Measurements from ENCODE around the gene USP35.

The USP35 gene

GRCh38 chr11:78193806-78194205 is 5.1 kb downstream of the USP35 start:
- FAIRE-seq (no peak), DNase-seq (ENCODE audit: insufficient read length, low spot score) (no peak)

DNA sequence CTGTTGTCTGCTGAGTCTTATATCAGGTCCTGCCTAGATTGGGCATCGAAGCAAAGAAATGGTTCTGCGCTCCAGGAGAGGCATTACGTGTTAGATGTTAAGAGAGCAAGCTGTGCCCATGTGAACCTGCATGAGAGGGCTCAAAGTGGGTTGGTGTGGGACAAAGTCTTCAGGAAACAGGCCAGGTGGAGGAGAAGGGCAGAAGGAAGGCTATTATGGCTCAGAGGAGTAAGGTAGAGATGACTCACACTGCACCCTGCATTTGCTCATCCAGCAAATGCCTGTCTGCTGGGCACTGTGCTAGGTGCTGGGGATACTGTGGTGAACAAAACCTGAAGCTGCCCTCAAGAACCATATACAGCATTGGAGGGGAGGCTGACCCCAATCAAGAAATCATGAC is 5.8 kb downstream of the USP35 start:
- DNase-seq (ENCODE audit: insufficient read length, low spot score) (no peak), FAIRE-seq (no peak)
- TF ChIP-seq POU2F2 (IDR thresholded peaks at IDR 0.05; ENCODE audit: low read depth, low read length) (no peak), TAF1 (IDR thresholded peaks at IDR 0.05; ENCODE audit: low read depth, low read length) (no peak), POLR2A (IDR thresholded peaks at IDR 0.05; ENCODE audit: low read depth, low read length) (no peak), POLR2AphosphoS5 (IDR thresholded peaks at IDR 0.05; ENCODE audit: low read depth, low read length) (no peak), SPI1 (IDR thresholded peaks at IDR 0.05; ENCODE audit: low read depth, low read length) (no peak), PAX5 (IDR thresholded peaks at IDR 0.05; ENCODE audit: insufficient read depth, low read length, severe bottlenecking) (no peak)

More at GRCh38 chr11:78193806-78194205, 5.1 kb downstream of the USP35 start:
- TF ChIP-seq PAX5 (IDR thresholded peaks at IDR 0.05; ENCODE audit: insufficient read depth, low read length, severe bottlenecking): no peak
- TF ChIP-seq POLR2AphosphoS5 (IDR thresholded peaks at IDR 0.05; ENCODE audit: low read depth, low read length): no peak
- no peak for TF ChIP-seq SPI1 (IDR thresholded peaks at IDR 0.05; ENCODE audit: low read depth, low read length)
- TF ChIP-seq POLR2A (IDR thresholded peaks at IDR 0.05; ENCODE audit: low read depth, low read length): no peak
- no peak for TF ChIP-seq TAF1 (IDR thresholded peaks at IDR 0.05; ENCODE audit: low read depth, low read length)
- no peak for TF ChIP-seq POU2F2 (IDR thresholded peaks at IDR 0.05; ENCODE audit: low read depth, low read length)

DNA sequence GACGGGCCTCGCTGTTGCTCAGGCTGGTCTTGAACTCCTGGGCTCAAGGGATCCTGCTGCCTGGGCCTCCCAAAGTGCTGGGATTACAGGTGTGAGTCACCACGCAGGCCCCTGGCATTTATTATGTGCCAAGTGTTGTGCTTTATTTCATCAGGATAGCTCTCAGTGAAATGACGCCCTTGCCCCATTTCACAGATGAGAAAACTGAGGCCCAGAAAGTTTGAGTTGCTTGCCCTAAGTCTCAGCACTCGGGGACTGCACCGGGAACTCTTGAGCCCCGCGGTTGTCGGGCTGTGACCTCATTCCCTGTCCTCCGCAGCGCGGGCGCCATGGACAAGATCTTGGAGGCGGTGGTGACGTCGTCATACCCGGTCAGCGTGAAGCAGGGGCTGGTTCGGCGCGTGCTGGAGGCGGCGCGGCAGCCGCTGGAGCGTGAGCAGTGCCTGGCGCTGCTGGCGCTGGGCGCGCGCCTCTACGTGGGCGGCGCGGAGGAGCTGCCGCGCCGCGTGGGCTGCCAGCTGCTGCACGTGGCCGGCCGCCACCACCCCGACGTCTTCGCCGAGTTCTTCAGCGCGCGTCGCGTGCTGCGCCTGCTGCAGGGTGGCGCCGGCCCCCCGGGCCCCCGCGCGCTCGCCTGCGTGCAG is 7.3 kb downstream of the USP35 start:
- TF ChIP-seq POLR2A (IDR thresholded peaks at IDR 0.05; ENCODE audit: low read depth, low read length) (no peak), PAX5 (IDR thresholded peaks at IDR 0.05; ENCODE audit: insufficient read depth, low read length, severe bottlenecking) (no peak), POLR2AphosphoS5 (IDR thresholded peaks at IDR 0.05; ENCODE audit: low read depth, low read length) (no peak), SPI1 (IDR thresholded peaks at IDR 0.05; ENCODE audit: low read depth, low read length) (no peak), POU2F2 (IDR thresholded peaks at IDR 0.05; ENCODE audit: low read depth, low read length) (no peak), TAF1 (IDR thresholded peaks at IDR 0.05; ENCODE audit: low read depth, low read length) (no peak)
- DNase-seq (ENCODE audit: insufficient read length, low spot score) (no peak), FAIRE-seq (no peak)

DNA sequence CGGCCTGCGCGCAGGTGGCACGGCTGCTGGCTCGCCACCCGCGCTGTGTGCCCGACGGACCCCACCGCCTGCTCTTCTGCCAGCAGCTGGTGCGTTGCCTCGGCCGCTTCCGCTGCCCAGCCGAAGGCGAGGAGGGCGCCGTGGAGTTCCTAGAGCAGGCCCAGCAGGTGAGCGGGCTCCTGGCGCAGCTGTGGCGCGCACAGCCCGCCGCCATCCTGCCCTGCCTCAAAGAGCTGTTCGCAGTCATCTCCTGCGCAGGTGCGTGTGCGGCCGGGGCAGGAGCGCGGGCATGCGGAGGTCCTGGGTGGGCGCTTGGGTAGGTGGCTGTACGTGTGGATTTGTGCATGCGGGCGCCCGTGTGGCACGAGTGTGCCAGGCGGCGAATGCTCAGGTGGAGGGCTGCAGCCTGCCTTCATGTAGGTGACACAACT is 8.0 kb downstream of the USP35 start:
- FAIRE-seq (no peak), DNase-seq (ENCODE audit: insufficient read length, low spot score) (no peak)
- TF ChIP-seq PAX5 (IDR thresholded peaks at IDR 0.05; ENCODE audit: insufficient read depth, low read length, severe bottlenecking) (no peak), POU2F2 (IDR thresholded peaks at IDR 0.05; ENCODE audit: low read depth, low read length) (no peak), POLR2A (IDR thresholded peaks at IDR 0.05; ENCODE audit: low read depth, low read length) (no peak), SPI1 (IDR thresholded peaks at IDR 0.05; ENCODE audit: low read depth, low read length) (no peak), TAF1 (IDR thresholded peaks at IDR 0.05; ENCODE audit: low read depth, low read length) (no peak), POLR2AphosphoS5 (IDR thresholded peaks at IDR 0.05; ENCODE audit: low read depth, low read length) (no peak)

GRCh38 chr11:78197816-78198215 is 9.1 kb downstream of the USP35 start:
- TF ChIP-seq TAF1 (IDR thresholded peaks at IDR 0.05; ENCODE audit: low read depth, low read length): no peak
- TF ChIP-seq PAX5 (IDR thresholded peaks at IDR 0.05; ENCODE audit: insufficient read depth, low read length, severe bottlenecking): no peak
- no peak for TF ChIP-seq POLR2A (IDR thresholded peaks at IDR 0.05; ENCODE audit: low read depth, low read length)
- TF ChIP-seq POLR2AphosphoS5 (IDR thresholded peaks at IDR 0.05; ENCODE audit: low read depth, low read length): no peak
- TF ChIP-seq SPI1 (IDR thresholded peaks at IDR 0.05; ENCODE audit: low read depth, low read length): no peak
- TF ChIP-seq POU2F2 (IDR thresholded peaks at IDR 0.05; ENCODE audit: low read depth, low read length): no peak
- DNase-seq (ENCODE audit: insufficient read length, low spot score) (no peak), FAIRE-seq (no peak)

- no peak for FAIRE-seq
- DNase-seq (ENCODE audit: insufficient read length, low spot score): no peak
These were observed 10.4 kb downstream of the USP35 start for GRCh38 chr11:78199015-78199652.

DNA sequence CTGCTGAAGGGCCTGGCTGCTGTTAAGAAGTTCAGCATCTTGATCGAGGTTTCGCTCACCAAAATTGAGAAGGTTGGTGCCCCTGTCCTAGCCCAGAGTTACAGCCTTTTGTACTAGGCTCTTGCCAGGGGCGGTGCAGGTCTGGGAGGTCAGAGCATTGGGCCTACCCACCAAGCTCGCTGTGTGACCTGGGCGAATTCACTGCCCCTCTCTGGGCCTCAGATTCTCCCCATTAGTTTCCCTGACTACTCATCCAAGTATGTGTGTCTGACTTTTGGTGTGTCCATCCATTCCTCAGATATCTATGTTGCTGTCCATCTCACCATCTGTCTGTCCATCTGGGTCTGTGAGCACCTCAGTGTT is 10.9 kb downstream of the USP35 start:
- TF ChIP-seq SPI1 (IDR thresholded peaks at IDR 0.05; ENCODE audit: low read depth, low read length) (no peak), POLR2AphosphoS5 (IDR thresholded peaks at IDR 0.05; ENCODE audit: low read depth, low read length) (no peak), POLR2A (IDR thresholded peaks at IDR 0.05; ENCODE audit: low read depth, low read length) (no peak), PAX5 (IDR thresholded peaks at IDR 0.05; ENCODE audit: insufficient read depth, low read length, severe bottlenecking) (no peak), POU2F2 (IDR thresholded peaks at IDR 0.05; ENCODE audit: low read depth, low read length) (no peak), TAF1 (IDR thresholded peaks at IDR 0.05; ENCODE audit: low read depth, low read length) (no peak)
- FAIRE-seq (no peak), DNase-seq (ENCODE audit: insufficient read length, low spot score) (no peak)

More at GRCh38 chr11:78199015-78199652, 10.4 kb downstream of the USP35 start:
- TF ChIP-seq PAX5 (IDR thresholded peaks at IDR 0.05; ENCODE audit: insufficient read depth, low read length, severe bottlenecking) (no peak), POU2F2 (IDR thresholded peaks at IDR 0.05; ENCODE audit: low read depth, low read length) (no peak), POLR2AphosphoS5 (IDR thresholded peaks at IDR 0.05; ENCODE audit: low read depth, low read length) (no peak), POLR2A (IDR thresholded peaks at IDR 0.05; ENCODE audit: low read depth, low read length) (no peak), TAF1 (IDR thresholded peaks at IDR 0.05; ENCODE audit: low read depth, low read length) (no peak), SPI1 (IDR thresholded peaks at IDR 0.05; ENCODE audit: low read depth, low read length) (no peak)

DNA sequence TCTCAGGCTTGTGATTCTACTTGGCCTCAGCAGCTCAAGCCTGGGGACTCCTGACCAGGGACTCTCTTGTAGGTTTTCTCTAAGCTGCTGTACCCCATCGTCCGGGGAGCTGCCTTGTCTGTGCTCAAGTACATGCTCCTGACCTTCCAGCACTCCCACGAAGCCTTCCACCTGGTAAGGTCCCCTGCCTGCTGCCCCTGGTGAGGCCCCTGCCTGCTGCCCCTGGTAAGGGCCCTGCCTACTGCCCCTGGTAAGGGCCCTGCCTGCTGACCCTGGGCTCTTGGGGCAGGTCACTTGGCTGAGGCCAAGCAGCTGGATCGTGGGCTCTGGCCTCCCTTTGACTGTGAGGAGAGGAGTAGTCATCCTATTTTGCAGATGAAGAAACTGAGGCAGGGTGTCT is 11.3 kb downstream of the USP35 start:
- no peak for DNase-seq (ENCODE audit: insufficient read length, low spot score)
- TF ChIP-seq POLR2AphosphoS5 (IDR thresholded peaks at IDR 0.05; ENCODE audit: low read depth, low read length): no peak
- TF ChIP-seq POU2F2 (IDR thresholded peaks at IDR 0.05; ENCODE audit: low read depth, low read length): no peak
- TF ChIP-seq POLR2A (IDR thresholded peaks at IDR 0.05; ENCODE audit: low read depth, low read length): no peak
- TF ChIP-seq PAX5 (IDR thresholded peaks at IDR 0.05; ENCODE audit: insufficient read depth, low read length, severe bottlenecking): no peak
- TF ChIP-seq TAF1 (IDR thresholded peaks at IDR 0.05; ENCODE audit: low read depth, low read length): no peak
- TF ChIP-seq SPI1 (IDR thresholded peaks at IDR 0.05; ENCODE audit: low read depth, low read length): no peak
- FAIRE-seq: no peak

- FAIRE-seq (no peak), DNase-seq (ENCODE audit: insufficient read length, low spot score) (no peak)
- no peak for TF ChIP-seq POLR2AphosphoS5 (IDR thresholded peaks at IDR 0.05; ENCODE audit: low read depth, low read length)
- no peak for TF ChIP-seq PAX5 (IDR thresholded peaks at IDR 0.05; ENCODE audit: insufficient read depth, low read length, severe bottlenecking)
- no peak for TF ChIP-seq POU2F2 (IDR thresholded peaks at IDR 0.05; ENCODE audit: low read depth, low read length)
- TF ChIP-seq POLR2A (IDR thresholded peaks at IDR 0.05; ENCODE audit: low read depth, low read length): no peak
These were observed 11.8 kb downstream of the USP35 start for GRCh38 chr11:78200553-78200952.

All from GM12891 (cell line).